ENCODE measurements around the gene THSD1.
"Not testable (repeated sequence)": the region's sequence is repeated elsewhere in the genome, so short reads cannot be mapped to it uniquely, and the experiment has no call there.

GRCh38 chr13:52331844-52332243 is 74.1 kb downstream of the THSD1 start:
- not testable (repeated sequence) for TF ChIP-seq EZH2 (IDR thresholded peaks at IDR 0.05; ENCODE audit: low read length, missing control alignments); CTCF (conservative IDR thresholded peaks at IDR 0.05 in 1 of 2, IDR thresholded peaks at IDR 0.05 in 1 of 2; ENCODE audit: low read depth in 1 of 2, low read length in 2 of 2)

Data from fibroblast of lung (primary cell).